ENCODE measurements around the gene KLK12. TPM values are rescaled to one million over a fixed set of nuclear protein-coding genes. Genes with fewer than 3 reads are reported as not detected.

The KLK12 gene
- total RNA-seq, 2 experiments from 2014 or later = not detected

DNA sequence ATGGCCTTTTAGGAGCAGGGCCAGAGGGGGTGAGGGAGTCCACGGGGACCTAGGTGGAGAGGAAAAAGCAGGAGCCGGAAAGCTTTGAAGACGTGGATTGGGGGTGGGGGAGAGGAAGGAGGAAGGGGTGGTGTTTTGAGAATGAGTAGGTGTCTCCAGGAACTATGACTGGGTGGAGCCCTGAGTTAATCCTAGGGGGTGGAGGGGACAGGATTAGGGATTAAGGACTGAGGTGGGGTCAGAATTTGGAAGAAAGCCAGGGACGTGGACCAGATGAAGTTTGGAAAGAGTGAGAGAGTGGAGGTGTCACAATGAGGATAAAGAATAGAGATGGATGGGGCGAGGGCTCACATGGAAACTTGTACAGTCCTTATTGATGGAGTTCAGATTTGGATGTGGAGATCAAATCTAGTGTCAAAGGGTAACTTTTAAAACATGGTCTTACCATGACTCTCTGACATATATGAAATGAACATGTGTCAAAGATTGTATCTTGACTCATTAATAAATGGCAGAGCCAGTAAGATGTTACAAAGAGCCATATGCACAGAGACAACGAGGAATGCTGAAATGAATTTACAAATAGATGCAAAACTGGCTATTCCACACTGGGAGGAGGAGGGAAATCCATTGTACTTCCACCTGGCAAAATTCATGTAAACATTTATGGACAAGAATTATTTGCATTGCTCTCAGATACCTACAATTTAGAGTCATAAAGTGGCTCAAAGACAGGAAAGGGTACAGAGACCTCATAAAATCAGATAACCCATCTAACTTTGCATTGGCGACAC lies 31.8 kb upstream of the KLK12 start:
- Mint-ChIP-seq H3K9me3 (no peaks in the 10 kb centered on the region), H3K36me3 (ENCODE audit: low read depth) (no peaks in the 10 kb centered on the region), H3K27me3 (peaks cover 32% of the 10 kb centered on the region), H3K4me1 (no peaks in the 10 kb centered on the region), H3K4me3 (no peak overlapping the region), H3K27ac (no peak overlapping the region)
- CTCF ChIA-PET = no interaction called here
- POLR2A ChIA-PET = no interaction called here
- DNase-seq = no peak

- H3K36me3 Mint-ChIP-seq (ENCODE audit: low read depth) = no peaks in the 10 kb centered on the region
- POLR2A ChIA-PET = no interaction called here
- H3K27ac Mint-ChIP-seq = no peak overlapping the region
- no peak for DNase-seq
- no peaks in the 10 kb centered on the region for H3K4me1 Mint-ChIP-seq
- CTCF ChIA-PET = no interaction called here
- H3K27me3 Mint-ChIP-seq = peaks cover 38% of the 10 kb centered on the region
- H3K4me3 Mint-ChIP-seq = no peak overlapping the region
- no peaks in the 10 kb centered on the region for H3K9me3 Mint-ChIP-seq
Measured at GRCh38 chr19:51065221-51065960, 30.6 kb upstream of the KLK12 start.

DNA sequence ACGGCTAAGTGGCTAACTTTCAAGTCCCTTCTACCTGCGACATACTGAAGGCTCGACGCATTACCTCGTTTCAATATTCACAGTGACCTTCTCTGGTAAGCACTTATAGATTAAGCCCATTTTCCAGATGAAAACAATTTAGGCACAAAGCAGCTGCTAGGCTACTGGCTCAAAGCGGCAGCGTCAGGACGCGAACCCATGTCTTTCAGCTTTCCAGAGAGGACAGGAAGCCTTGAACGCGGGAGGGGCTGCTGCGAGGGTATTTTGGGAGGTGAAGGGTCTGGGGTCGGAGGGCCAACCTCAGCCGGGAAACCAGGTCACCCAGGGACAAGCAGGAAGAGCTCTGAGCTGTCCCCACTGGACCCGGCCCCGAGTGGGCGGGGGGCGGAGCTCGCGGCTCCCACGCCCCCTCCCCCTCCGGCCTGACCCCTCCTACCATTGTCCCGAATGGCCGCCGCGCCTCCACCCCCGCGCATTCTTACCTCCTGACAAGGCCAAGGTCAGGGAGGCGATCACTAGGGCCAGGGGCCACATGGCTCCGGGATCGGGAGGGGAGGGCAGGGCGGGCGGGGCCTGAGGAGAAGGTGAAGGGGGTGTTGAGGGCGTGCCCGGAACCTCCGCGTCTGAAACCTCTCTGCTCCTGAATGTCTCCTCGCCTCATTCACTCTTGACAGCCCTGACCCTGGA lies 29.9 kb upstream of the KLK12 start, which contains the start of gene KLK13:
KLK13 (minus strand) TSS at position 559 of the 687 bp plus-strand sequence; CDS start at position 534, 25 bp downstream.
- Mint-ChIP-seq H3K9me3 (no peaks in the 10 kb centered on the region), H3K4me3 (no peak within 1 kb of the TSS), H3K27me3 (peaks cover 38% of the 10 kb centered on the region), H3K4me1 (no peaks in the 10 kb centered on the region), H3K36me3 (ENCODE audit: low read depth) (no peaks in the 10 kb centered on the region), H3K27ac (no peak within 1 kb of the TSS)
- CTCF ChIA-PET = no interaction called here
- POLR2A ChIA-PET = no interaction called here
- no peak for DNase-seq

DNA sequence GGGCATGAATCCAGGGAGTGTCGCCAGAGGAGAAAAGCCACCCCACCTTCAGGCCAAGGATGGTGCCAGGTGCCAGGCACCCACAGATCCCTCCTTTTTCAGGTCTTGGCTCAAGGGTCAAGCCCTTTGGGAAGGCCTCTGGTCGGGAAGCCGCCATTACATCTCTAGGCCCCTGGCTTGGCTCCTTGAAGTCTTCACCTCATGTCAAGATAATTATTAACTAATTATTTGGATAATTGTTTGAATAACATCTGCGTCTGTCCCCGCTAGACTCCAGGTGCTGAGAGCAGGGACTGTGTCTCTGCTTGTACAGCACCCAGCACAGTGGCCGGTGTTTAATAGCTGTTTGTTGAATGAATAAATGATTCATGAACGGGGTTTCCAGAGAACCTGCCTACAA lies 28.9 kb upstream of the KLK12 start:
- Mint-ChIP-seq H3K4me1 (no peaks in the 10 kb centered on the region), H3K4me3 (no peak overlapping the region), H3K27ac (no peak overlapping the region), H3K36me3 (ENCODE audit: low read depth) (no peaks in the 10 kb centered on the region), H3K27me3 (peaks cover 41% of the 10 kb centered on the region), H3K9me3 (no peaks in the 10 kb centered on the region)
- ChIA-PET POLR2A (no interaction called here), CTCF (no interaction called here)
- no peak for DNase-seq

- no peaks in the 10 kb centered on the region for H3K9me3 Mint-ChIP-seq
- H3K27ac Mint-ChIP-seq = no peak overlapping the region
- H3K4me1 Mint-ChIP-seq = no peaks in the 10 kb centered on the region
- H3K36me3 Mint-ChIP-seq (ENCODE audit: low read depth) = no peaks in the 10 kb centered on the region
- ChIA-PET CTCF (no interaction called here), POLR2A (no interaction called here)
- H3K27me3 Mint-ChIP-seq = peaks cover 43% of the 10 kb centered on the region
- no peak for DNase-seq
- H3K4me3 Mint-ChIP-seq = no peak overlapping the region
Measured at GRCh38 chr19:51060973-51061372, 26.2 kb upstream of the KLK12 start.

GRCh38 chr19:51060336-51060735 lies 25.5 kb upstream of the KLK12 start:
- no peaks in the 10 kb centered on the region for H3K4me1 Mint-ChIP-seq
- H3K27ac Mint-ChIP-seq = no peak overlapping the region
- ChIA-PET CTCF (no interaction called here), POLR2A (no interaction called here)
- H3K9me3 Mint-ChIP-seq = no peaks in the 10 kb centered on the region
- no peaks in the 10 kb centered on the region for H3K36me3 Mint-ChIP-seq (ENCODE audit: low read depth)
- H3K4me3 Mint-ChIP-seq = no peak overlapping the region
- H3K27me3 Mint-ChIP-seq = peaks cover 44% of the 10 kb centered on the region
- DNase-seq = no peak

DNA sequence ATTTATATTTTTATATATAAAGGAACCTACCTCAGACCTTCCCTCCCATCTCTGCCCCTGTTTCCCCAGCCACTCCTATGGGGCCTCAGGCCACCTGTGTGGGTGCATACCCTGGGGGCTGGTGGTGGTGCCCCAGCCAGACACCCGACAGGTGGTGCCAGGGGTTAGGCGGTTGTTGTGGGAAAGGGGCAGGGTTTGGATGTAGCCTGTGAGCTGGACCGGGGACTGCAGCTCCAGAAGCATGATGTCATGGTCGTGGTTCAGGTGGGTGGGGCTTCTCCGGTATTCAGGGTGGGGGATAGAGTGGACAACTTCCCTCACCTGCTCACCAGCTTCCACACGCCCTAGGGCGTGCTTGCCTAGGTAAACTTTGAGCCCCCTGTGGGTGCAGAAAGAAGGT lies 24.9 kb upstream of the KLK12 start:
- DNase-seq = no peak
- H3K36me3 Mint-ChIP-seq (ENCODE audit: low read depth) = no peaks in the 10 kb centered on the region
- no peaks in the 10 kb centered on the region for H3K4me1 Mint-ChIP-seq
- H3K9me3 Mint-ChIP-seq = no peaks in the 10 kb centered on the region
- CTCF ChIA-PET = no interaction called here
- H3K27ac Mint-ChIP-seq = no peak overlapping the region
- POLR2A ChIA-PET = no interaction called here
- H3K4me3 Mint-ChIP-seq = no peak overlapping the region
- H3K27me3 Mint-ChIP-seq = peaks cover 41% of the 10 kb centered on the region

DNA sequence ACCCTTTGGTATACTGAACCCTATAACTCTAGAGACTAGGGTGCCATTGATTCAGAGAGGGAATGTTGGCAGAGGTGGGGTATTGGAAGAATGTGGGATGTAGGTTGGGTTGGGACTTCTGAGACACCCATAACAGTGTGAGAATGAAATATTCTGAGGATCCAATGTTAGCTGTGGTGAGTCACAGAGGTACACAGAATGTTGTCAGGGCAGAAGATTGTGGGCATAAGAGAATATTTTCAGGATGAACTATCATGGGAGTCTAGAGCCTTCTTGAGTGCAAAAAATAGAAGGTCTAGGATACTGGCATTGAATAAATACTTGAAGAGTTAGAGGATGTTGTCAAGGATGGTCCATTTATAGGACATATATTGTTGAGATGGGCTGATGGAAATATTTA lies 21.1 kb upstream of the KLK12 start:
- no peak overlapping the region for H3K4me3 Mint-ChIP-seq
- CTCF ChIA-PET = no interaction called here
- no peaks in the 10 kb centered on the region for H3K4me1 Mint-ChIP-seq
- no peak for DNase-seq
- peaks cover 38% of the 10 kb centered on the region for H3K27me3 Mint-ChIP-seq
- no peaks in the 10 kb centered on the region for H3K36me3 Mint-ChIP-seq (ENCODE audit: low read depth)
- no peaks in the 10 kb centered on the region for H3K9me3 Mint-ChIP-seq
- POLR2A ChIA-PET = no interaction called here
- H3K27ac Mint-ChIP-seq = no peak overlapping the region

GRCh38 chr19:51047031-51047335 lies 12.2 kb upstream of the KLK12 start:
- POLR2A ChIA-PET = no interaction called here
- Mint-ChIP-seq H3K9me3 (no peaks in the 10 kb centered on the region), H3K4me3 (no peak overlapping the region), H3K27me3 (peaks cover 8% of the 10 kb centered on the region), H3K27ac (no peak overlapping the region), H3K4me1 (no peaks in the 10 kb centered on the region), H3K36me3 (ENCODE audit: low read depth) (no peaks in the 10 kb centered on the region)
- CTCF ChIA-PET = no interaction called here
- DNase-seq = no peak

DNA sequence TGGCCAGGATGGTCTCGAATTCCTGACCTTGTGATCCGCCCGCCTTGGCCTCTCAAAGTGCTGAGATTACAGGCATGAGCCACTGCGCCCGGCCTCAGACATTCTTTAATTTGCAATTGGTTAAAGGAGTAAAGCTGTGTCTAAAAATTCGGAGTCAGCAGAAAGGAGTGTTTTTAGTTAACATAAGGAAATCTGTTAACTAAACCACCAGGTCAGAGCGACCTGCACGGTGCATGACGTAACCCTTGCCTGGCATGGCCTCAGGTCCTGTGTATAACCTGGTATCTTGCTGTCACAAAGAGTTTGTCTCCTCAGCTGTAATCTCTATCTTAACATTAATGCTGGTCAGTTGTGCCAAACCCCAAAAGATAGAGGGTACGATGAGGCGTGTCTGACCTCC lies 9.5 kb upstream of the KLK12 start:
- CTCF ChIA-PET = no interaction called here
- DNase-seq = no peak
- H3K4me1 Mint-ChIP-seq = no peaks in the 10 kb centered on the region
- H3K4me3 Mint-ChIP-seq = no peak overlapping the region
- POLR2A ChIA-PET = no interaction called here
- no peaks in the 10 kb centered on the region for H3K36me3 Mint-ChIP-seq (ENCODE audit: low read depth)
- H3K9me3 Mint-ChIP-seq = no peaks in the 10 kb centered on the region
- H3K27me3 Mint-ChIP-seq = peaks cover 8% of the 10 kb centered on the region
- H3K27ac Mint-ChIP-seq = no peak overlapping the region

GRCh38 chr19:51043497-51043896 lies 8.7 kb upstream of the KLK12 start:
- H3K4me3 Mint-ChIP-seq = no peak overlapping the region
- ChIA-PET POLR2A (no interaction called here), CTCF (no interaction called here)
- no peaks in the 10 kb centered on the region for H3K4me1 Mint-ChIP-seq
- H3K27me3 Mint-ChIP-seq = peaks cover 8% of the 10 kb centered on the region
- H3K36me3 Mint-ChIP-seq (ENCODE audit: low read depth) = no peaks in the 10 kb centered on the region
- no peak for DNase-seq
- H3K9me3 Mint-ChIP-seq = no peaks in the 10 kb centered on the region
- no peak overlapping the region for H3K27ac Mint-ChIP-seq

- Mint-ChIP-seq H3K4me1 (no peaks in the 10 kb centered on the region), H3K27me3 (peaks cover 2% of the 10 kb centered on the region), H3K9me3 (no peaks in the 10 kb centered on the region), H3K4me3 (no peak overlapping the region), H3K27ac (no peak overlapping the region), H3K36me3 (ENCODE audit: low read depth) (no peaks in the 10 kb centered on the region)
- no peak for DNase-seq
- POLR2A ChIA-PET = no interaction called here
- CTCF ChIA-PET = no interaction called here
Measured at GRCh38 chr19:51040151-51040550, 5.3 kb upstream of the KLK12 start.

DNA sequence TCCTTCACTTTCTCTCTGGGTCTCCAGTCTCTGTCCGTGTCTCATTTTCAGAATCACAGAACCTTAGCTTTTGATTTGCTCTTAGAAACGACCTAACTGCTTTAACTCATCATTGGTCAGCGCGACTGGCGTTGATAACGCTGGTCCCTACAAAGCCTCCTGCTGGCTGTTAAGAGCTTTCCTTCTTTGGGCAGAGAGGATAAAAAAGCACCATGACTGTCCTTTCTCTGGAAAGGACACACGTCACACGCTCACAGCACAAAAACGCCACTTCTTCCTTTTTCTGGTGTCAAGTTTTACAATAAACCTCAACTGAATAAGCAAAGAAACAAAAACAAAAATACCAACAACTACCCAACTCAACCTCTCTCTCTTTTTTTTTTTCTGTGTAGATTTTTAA lies 1.7 kb upstream of the KLK12 start:
- Mint-ChIP-seq H3K4me3 (no peak overlapping the region), H3K9me3 (no peaks in the 10 kb centered on the region), H3K4me1 (no peaks in the 10 kb centered on the region), H3K36me3 (ENCODE audit: low read depth) (no peaks in the 10 kb centered on the region), H3K27ac (no peak overlapping the region), H3K27me3 (peaks cover 6% of the 10 kb centered on the region)
- POLR2A ChIA-PET = no interaction called here
- CTCF ChIA-PET = interaction anchor here (0.7 kb wide), 1 partner anchor 33 kb away, joined by 3 read pairs; no protein-coding TSS in a partner anchor
- DNase-seq = no peak

GRCh38 chr19:51031880-51032225 lies 2.9 kb downstream of the KLK12 start:
- POLR2A ChIA-PET = no interaction called here
- CTCF ChIA-PET = no interaction called here
- no peaks in the 10 kb centered on the region for H3K36me3 Mint-ChIP-seq (ENCODE audit: low read depth)
- peaks cover 9% of the 10 kb centered on the region for H3K27me3 Mint-ChIP-seq
- no peak for DNase-seq
- H3K9me3 Mint-ChIP-seq = no peaks in the 10 kb centered on the region
- no peak overlapping the region for H3K4me3 Mint-ChIP-seq
- H3K4me1 Mint-ChIP-seq = no peaks in the 10 kb centered on the region
- H3K27ac Mint-ChIP-seq = no peak overlapping the region
